SK-N-SH (cell line): ENCODE measurements around the gene TARS1. TPM values are rescaled to one million over a fixed set of nuclear protein-coding genes. Genes with fewer than 3 reads are reported as not detected.

ENCODE experiments used
- CTCF ChIA-PET: fragments of 300-600, 350-600 bp; formaldehyde crosslinking; extraction: SDS; loops from one replicate; lab custom pipeline; 2021; lab: Yijun Ruan, JAX
- POLR2A ChIA-PET: fragments of 350-600 bp; sonication (Branson Sonifier 250); formaldehyde crosslinking; extraction: SDS; loops from one replicate; lab custom pipeline; 2020; ENCODE audit warnings: antibody characterized with exemption, inconsistent platforms; lab: Yijun Ruan, JAX
- DNase-seq: peaks from one replicate; pipeline ENCODE4 v3.0.0; 2012
- H2AFZ ChIP-seq: fragments of 200-600 bp; sonication (generic); 2 replicates; pipeline ENCODE4 v1.8.1; 2016; ENCODE audit warnings: antibody characterized with exemption, mild to moderate bottlenecking, low read depth
- H3F3A ChIP-seq: fragments of 200-600 bp; sonication (generic); replicated peaks from 2 replicates; pipeline ENCODE3; 2016; ENCODE audit warnings: antibody characterized with exemption, mild to moderate bottlenecking; ENCODE audit not compliant: insufficient read depth
- H3K27ac ChIP-seq, 2 experiments: fragments of 200-500 bp in 1 of 2; fragments of 200-600 bp in 1 of 2; sonication (Bioruptor generic) in 1 of 2; sonication (generic), shearing (Covaris generic) in 1 of 2; 2 replicates each; pipeline versions ENCODE4 v1.5.1 to v1.6.1; 2014 to 2016; ENCODE audit warnings: low read depth in 2 of 2, inconsistent platforms in 1 of 2, low read length in 1 of 2, mild to moderate bottlenecking in 1 of 2, mixed read lengths in 1 of 2
- H3K27me3 ChIP-seq: fragments of 200-600 bp; sonication (generic), shearing (Covaris generic); 2 replicates; pipeline ENCODE4 v1.6.1; 2016; ENCODE audit warnings: mixed run types; ENCODE audit not compliant: insufficient read depth
- H3K36me3 ChIP-seq, 2 experiments: fragments of 200-500 bp in 1 of 2; fragments of 200-600 bp in 1 of 2; sonication (Bioruptor generic) in 1 of 2; sonication (generic) in 1 of 2; replicated peaks in 1 of 2; 2 replicates each; pipeline versions ENCODE3 to v1.5.1; 2014 to 2016; ENCODE audit warnings: low read length in 1 of 2, mild to moderate bottlenecking in 1 of 2; ENCODE audit not compliant: insufficient read depth in 2 of 2, control insufficient read depth in 1 of 2
- H3K4me1 ChIP-seq, 2 experiments: fragments of 200-500 bp in 1 of 2; fragments of 200-600 bp in 1 of 2; sonication (Bioruptor generic) in 1 of 2; sonication (generic), shearing (Covaris generic) in 1 of 2; 2 replicates each; pipeline versions ENCODE4 v1.5.1 to v1.6.1; 2014 to 2016; ENCODE audit warnings: low read depth in 1 of 2, low read length in 1 of 2, mixed run types in 1 of 2; ENCODE audit not compliant: insufficient read depth in 2 of 2, control insufficient read depth in 1 of 2
- H3K4me2 ChIP-seq: fragments of 200-600 bp; sonication (generic), shearing (Covaris generic); 2 replicates; pipeline ENCODE4 v1.6.1; 2017; ENCODE audit warnings: mixed run types
- H3K4me3 ChIP-seq, 2 experiments: fragments of 200-500 bp in 1 of 2; fragments of 200-600 bp in 1 of 2; sonication (Bioruptor generic) in 1 of 2; sonication (generic), shearing (Covaris generic) in 1 of 2; 2 replicates each; pipeline versions ENCODE4 v1.5.1 to v1.8.1; 2014 to 2016; ENCODE audit warnings: low read depth in 2 of 2, inconsistent platforms in 1 of 2, low read length in 1 of 2, mild to moderate bottlenecking in 1 of 2, mixed read lengths in 1 of 2, moderate library complexity in 1 of 2
- H3K79me2 ChIP-seq: fragments of 200-600 bp; sonication (generic); 2 replicates; pipeline ENCODE4 v1.8.1; 2017; ENCODE audit warnings: mild to moderate bottlenecking; ENCODE audit not compliant: insufficient read depth
- H3K9ac ChIP-seq: fragments of 200-600 bp; sonication (generic); 2 replicates; pipeline ENCODE4 v1.6.1; 2017; ENCODE audit warnings: mixed run types
- H3K9me2 ChIP-seq: fragments of 200-600 bp; sonication (generic); 2 replicates; pipeline ENCODE4 v1.6.1; 2017; ENCODE audit warnings: mixed run types
- H3K9me3 ChIP-seq: fragments of 200-600 bp; sonication (generic); 2 replicates; pipeline ENCODE4 v1.6.1; 2017; ENCODE audit warnings: mixed run types, mild to moderate bottlenecking, moderate library complexity
- H4K20me1 ChIP-seq: fragments of 200-600 bp; sonication (generic); 2 replicates; pipeline ENCODE4 v1.6.1; 2017; ENCODE audit warnings: mild to moderate bottlenecking, mixed run types; ENCODE audit not compliant: insufficient read depth
- ELF1 ChIP-seq: IDR thresholded peaks from 2 replicates; pipeline ENCODE4 v1.4.0; 2012
- EP300 ChIP-seq, 2 experiments: IDR thresholded peaks; 2 replicates each; pipeline versions ENCODE4 v1.4.0 to v1.6.1; 2012; ENCODE audit warnings: borderline replicate concordance in 1 of 2, low read depth in 1 of 2, low read length in 1 of 2
- FOXJ3 ChIP-seq: sonication (generic); formaldehyde crosslinking; IDR thresholded peaks from 2 replicates; pipeline ENCODE4 v1.5.1; 2020; ENCODE audit warnings: mild to moderate bottlenecking, missing genetic modification reagents
- GATA2 ChIP-seq: sonication (generic); formaldehyde crosslinking; IDR thresholded peaks from 2 replicates; pipeline ENCODE4 v1.5.0; 2020; ENCODE audit warnings: mild to moderate bottlenecking, missing genetic modification reagents
- MEF2A ChIP-seq: IDR thresholded peaks from 2 replicates; pipeline ENCODE4 v1.4.0; 2012; ENCODE audit warnings: low read depth, borderline replicate concordance
- NRF1 ChIP-seq: IDR thresholded peaks from 2 replicates; pipeline ENCODE4 v1.6.1; 2012; ENCODE audit warnings: low read depth, mild to moderate bottlenecking, low read length
- POLR2AphosphoS5 ChIP-seq: IDR thresholded peaks from 2 replicates; pipeline ENCODE4 v1.6.1; 2012; ENCODE audit warnings: low read depth, low read length
- SIN3A ChIP-seq: IDR thresholded peaks from 2 replicates; pipeline ENCODE4 v1.6.1; 2012; ENCODE audit warnings: low read depth, mild to moderate bottlenecking, low read length, moderate library complexity, borderline replicate concordance
- TAF1 ChIP-seq: IDR thresholded peaks from 2 replicates; pipeline ENCODE4 v1.6.1; 2012; ENCODE audit warnings: low read depth, mild to moderate bottlenecking, low read length, moderate library complexity, borderline replicate concordance
- TEAD4 ChIP-seq: IDR thresholded peaks from 2 replicates; pipeline ENCODE4 v1.4.0; 2012; ENCODE audit warnings: mild to moderate bottlenecking, borderline replicate concordance; ENCODE audit not compliant: insufficient read depth
- YY1 ChIP-seq: IDR thresholded peaks from 2 replicates; pipeline ENCODE4 v1.4.0; 2012; ENCODE audit warnings: low read depth, mild to moderate bottlenecking
- WGBS: methylation state at CpG from one replicate; pipeline ENCODE4 v1.1.6; 2017; ENCODE audit warnings: low lambda C conversion rate; 5-methylcytosine and 5-hydroxymethylcytosine counted together
- polyA plus RNA-seq, 3 experiments: library from polyadenylated mRNA; depleted of rRNA; stranded (reverse); fragments of >200 nt; gene quantifications; 2 replicates each; pipeline ENCODE4 v1.2.3, GENCODE V29; 2012
- TF ChIP-seq, protein P1 (sequence below): IDR thresholded peaks from 2 replicates; pipeline ENCODE4 v1.6.1; 2012; ENCODE audit warnings: mild to moderate bottlenecking, low read depth, low read length, moderate library complexity
- TF ChIP-seq, protein P2 (sequence below): IDR thresholded peaks from 2 replicates; pipeline ENCODE4 v1.4.0; 2012; ENCODE audit warnings: low read depth, borderline replicate concordance
- TF ChIP-seq, protein P3 (sequence below): IDR thresholded peaks from 2 replicates; pipeline ENCODE4 v1.4.0; 2012; ENCODE audit warnings: low read depth
- TF ChIP-seq, protein P4 (sequence below): fragments of 200-600 bp; sonication (generic); IDR thresholded peaks from 2 replicates; pipeline ENCODE4 v1.6.1; 2017; ENCODE audit warnings: antibody characterized with exemption, mild to moderate bottlenecking, moderate library complexity

Gene TARS1
- polyA plus RNA-seq, 1 of the 3 experiments (the other 2 are of a cell fraction): 58.4 TPM

DNA sequence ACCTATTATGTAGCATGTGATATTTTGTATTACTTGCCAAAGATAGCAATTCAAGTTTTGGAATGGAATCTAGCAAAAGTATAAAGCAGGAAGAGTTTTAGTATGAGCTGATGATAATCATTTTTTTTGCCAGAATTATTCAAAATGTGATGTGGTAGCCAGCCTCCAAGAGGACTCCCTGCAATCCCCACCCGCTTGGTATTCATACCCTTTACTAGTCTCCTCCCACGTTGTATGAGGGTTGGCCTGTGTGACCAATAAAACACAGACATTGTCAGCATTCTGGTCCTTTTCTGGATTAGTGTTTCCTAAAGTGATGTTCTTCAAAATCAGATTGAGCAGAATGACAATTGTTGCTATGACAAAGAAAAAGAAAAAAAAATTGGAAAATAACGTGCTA lies 63.8 kb downstream of the TARS1 start:
- Histone ChIP-seq H3K27me3 (no peaks in the 10 kb centered on the region), H3F3A (no peaks in the 10 kb centered on the region), H3K9me3 (no peaks in the 10 kb centered on the region), H3K4me3 (no peak overlapping the region), H3K79me2 (no peaks in the 10 kb centered on the region), H3K9me2 (no peaks in the 10 kb centered on the region), H3K4me2 (no peak overlapping the region), H2AFZ (no peak overlapping the region), H3K9ac (no peak overlapping the region), H3K4me1 (peaks cover 0 to 3% of the 10 kb centered on the region in 2 experiments; a peak in 2 of 4 replicates), H3K27ac (no peak overlapping the region), H3K36me3 (no peaks in the 10 kb centered on the region), H4K20me1 (no peaks in the 10 kb centered on the region)
- WGBS: 66% methylated on average over 3 of the region's 3 CpGs
- ChIA-PET CTCF (interaction anchor here (1.0 kb wide), 1 partner anchor 71 kb away, joined by 3 read pairs; no protein-coding TSS in a partner anchor), POLR2A (no interaction called here)
- no peak for DNase-seq
- TF ChIP-seq NRF1 (no peak), MEF2A (no peak), EP300 (IDR thresholded peaks at IDR 0.05; ENCODE audit: borderline replicate concordance in 1 of 2, low read depth in 1 of 2, low read length in 1 of 2) (no peak), FOXJ3 (CRISPR knock-in tag) (no peak), GATA2 (CRISPR knock-in tag) (no peak), POLR2AphosphoS5 (no peak), ELF1 (no peak), TAF1 (no peak)
- TF ChIP-seq, protein P1, sequence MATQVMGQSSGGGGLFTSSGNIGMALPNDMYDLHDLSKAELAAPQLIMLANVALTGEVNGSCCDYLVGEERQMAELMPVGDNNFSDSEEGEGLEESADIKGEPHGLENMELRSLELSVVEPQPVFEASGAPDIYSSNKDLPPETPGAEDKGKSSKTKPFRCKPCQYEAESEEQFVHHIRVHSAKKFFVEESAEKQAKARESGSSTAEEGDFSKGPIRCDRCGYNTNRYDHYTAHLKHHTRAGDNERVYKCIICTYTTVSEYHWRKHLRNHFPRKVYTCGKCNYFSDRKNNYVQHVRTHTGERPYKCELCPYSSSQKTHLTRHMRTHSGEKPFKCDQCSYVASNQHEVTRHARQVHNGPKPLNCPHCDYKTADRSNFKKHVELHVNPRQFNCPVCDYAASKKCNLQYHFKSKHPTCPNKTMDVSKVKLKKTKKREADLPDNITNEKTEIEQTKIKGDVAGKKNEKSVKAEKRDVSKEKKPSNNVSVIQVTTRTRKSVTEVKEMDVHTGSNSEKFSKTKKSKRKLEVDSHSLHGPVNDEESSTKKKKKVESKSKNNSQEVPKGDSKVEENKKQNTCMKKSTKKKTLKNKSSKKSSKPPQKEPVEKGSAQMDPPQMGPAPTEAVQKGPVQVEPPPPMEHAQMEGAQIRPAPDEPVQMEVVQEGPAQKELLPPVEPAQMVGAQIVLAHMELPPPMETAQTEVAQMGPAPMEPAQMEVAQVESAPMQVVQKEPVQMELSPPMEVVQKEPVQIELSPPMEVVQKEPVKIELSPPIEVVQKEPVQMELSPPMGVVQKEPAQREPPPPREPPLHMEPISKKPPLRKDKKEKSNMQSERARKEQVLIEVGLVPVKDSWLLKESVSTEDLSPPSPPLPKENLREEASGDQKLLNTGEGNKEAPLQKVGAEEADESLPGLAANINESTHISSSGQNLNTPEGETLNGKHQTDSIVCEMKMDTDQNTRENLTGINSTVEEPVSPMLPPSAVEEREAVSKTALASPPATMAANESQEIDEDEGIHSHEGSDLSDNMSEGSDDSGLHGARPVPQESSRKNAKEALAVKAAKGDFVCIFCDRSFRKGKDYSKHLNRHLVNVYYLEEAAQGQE: no peak
- TF ChIP-seq, protein P2, sequence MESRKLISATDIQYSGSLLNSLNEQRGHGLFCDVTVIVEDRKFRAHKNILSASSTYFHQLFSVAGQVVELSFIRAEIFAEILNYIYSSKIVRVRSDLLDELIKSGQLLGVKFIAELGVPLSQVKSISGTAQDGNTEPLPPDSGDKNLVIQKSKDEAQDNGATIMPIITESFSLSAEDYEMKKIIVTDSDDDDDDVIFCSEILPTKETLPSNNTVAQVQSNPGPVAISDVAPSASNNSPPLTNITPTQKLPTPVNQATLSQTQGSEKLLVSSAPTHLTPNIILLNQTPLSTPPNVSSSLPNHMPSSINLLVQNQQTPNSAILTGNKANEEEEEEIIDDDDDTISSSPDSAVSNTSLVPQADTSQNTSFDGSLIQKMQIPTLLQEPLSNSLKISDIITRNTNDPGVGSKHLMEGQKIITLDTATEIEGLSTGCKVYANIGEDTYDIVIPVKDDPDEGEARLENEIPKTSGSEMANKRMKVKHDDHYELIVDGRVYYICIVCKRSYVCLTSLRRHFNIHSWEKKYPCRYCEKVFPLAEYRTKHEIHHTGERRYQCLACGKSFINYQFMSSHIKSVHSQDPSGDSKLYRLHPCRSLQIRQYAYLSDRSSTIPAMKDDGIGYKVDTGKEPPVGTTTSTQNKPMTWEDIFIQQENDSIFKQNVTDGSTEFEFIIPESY: no peak

DNA sequence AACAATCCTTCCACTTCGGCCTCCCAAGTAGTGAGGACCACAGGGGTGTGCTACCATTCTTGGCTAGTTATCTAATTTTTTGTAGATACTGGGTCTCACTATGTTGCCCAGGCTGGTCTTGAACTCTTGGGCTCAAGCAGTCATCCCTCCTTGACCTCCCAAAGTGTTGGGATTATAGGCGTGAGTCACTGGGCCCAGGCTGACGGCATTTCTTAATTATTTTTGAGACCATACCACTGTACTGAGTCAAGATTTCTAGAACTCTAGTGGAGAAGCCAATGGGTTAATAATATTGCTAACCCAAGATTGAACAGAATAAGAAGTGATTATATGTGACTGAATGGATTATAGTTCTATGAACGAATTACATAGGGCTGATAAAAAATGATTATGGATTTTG lies 66.7 kb downstream of the TARS1 start:
- Histone ChIP-seq H3K27me3 (no peaks in the 10 kb centered on the region), H3K9me3 (no peaks in the 10 kb centered on the region), H3K9ac (no peak overlapping the region), H3F3A (no peaks in the 10 kb centered on the region), H3K4me3 (no peak overlapping the region), H3K4me1 (no peaks in the 10 kb centered on the region), H3K36me3 (no peaks in the 10 kb centered on the region), H4K20me1 (no peaks in the 10 kb centered on the region), H3K9me2 (no peaks in the 10 kb centered on the region), H2AFZ (no peak overlapping the region), H3K4me2 (no peak overlapping the region), H3K79me2 (no peaks in the 10 kb centered on the region), H3K27ac (no peak overlapping the region)
- ChIA-PET POLR2A (no interaction called here), CTCF (interaction anchor here (0.9 kb wide), 1 partner anchor 37 kb away, joined by 3 read pairs; no protein-coding TSS in a partner anchor)
- 49% methylated on average over 4 of the region's 4 CpGs for WGBS
- no peak for DNase-seq
- TF ChIP-seq TEAD4 (no peak), SIN3A (no peak), NRF1 (no peak), POLR2AphosphoS5 (no peak), YY1 (no peak), MEF2A (no peak)
- TF ChIP-seq, protein P3, sequence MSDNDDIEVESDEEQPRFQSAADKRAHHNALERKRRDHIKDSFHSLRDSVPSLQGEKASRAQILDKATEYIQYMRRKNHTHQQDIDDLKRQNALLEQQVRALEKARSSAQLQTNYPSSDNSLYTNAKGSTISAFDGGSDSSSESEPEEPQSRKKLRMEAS: no peak
- TF ChIP-seq, protein P4, sequence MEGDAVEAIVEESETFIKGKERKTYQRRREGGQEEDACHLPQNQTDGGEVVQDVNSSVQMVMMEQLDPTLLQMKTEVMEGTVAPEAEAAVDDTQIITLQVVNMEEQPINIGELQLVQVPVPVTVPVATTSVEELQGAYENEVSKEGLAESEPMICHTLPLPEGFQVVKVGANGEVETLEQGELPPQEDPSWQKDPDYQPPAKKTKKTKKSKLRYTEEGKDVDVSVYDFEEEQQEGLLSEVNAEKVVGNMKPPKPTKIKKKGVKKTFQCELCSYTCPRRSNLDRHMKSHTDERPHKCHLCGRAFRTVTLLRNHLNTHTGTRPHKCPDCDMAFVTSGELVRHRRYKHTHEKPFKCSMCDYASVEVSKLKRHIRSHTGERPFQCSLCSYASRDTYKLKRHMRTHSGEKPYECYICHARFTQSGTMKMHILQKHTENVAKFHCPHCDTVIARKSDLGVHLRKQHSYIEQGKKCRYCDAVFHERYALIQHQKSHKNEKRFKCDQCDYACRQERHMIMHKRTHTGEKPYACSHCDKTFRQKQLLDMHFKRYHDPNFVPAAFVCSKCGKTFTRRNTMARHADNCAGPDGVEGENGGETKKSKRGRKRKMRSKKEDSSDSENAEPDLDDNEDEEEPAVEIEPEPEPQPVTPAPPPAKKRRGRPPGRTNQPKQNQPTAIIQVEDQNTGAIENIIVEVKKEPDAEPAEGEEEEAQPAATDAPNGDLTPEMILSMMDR: no peak
- TF ChIP-seq, protein P1: no peak
